Stimulated activated CD4-positive, alpha-beta T cell treated with anti-CD3 and anti-CD28 coated beads, Interleukin-12 subunit alpha, Interleukin-12 subunit beta, amount 100 ng/mL, for 4 hours (primary cell): ENCODE results near the gene IFRD2.
A peak's percentile ranks its signal among the peaks of the same experiment; 100 is the strongest.

Source experiments
- DNase-seq: peaks from one replicate; pipeline ENCODE4 v3.0.0-alpha.2; 2020

Gene IFRD2

GRCh38 chr3:50292159-50293078 is at the start of gene IFRD2:
Gene IFRD2, minus strand, starts transcription at chr3:50292429. Its CDS starts 155 bp downstream, at chr3:50292274.
- DNase-seq, result peak; percentile 92

- no peak for DNase-seq
Observed at GRCh38 chr3:50341537-50341936, 49.3 kb upstream of the IFRD2 start.

GRCh38 chr3:50340448-50341329 is 48.5 kb upstream of the IFRD2 start, which contains the start of gene RASSF1:
Gene RASSF1, minus strand, starts transcription at chr3:50340836. Its CDS starts 31 bp downstream, at chr3:50340805.
- DNase-seq, result peak; percentile 64

- DNase-seq, result no peak
Observed at GRCh38 chr3:50340147-50340447, 47.9 kb upstream of the IFRD2 start.

- DNase-seq, result no peak
Observed at GRCh38 chr3:50339485-50340146, 47.4 kb upstream of the IFRD2 start.

GRCh38 chr3:50338965-50339364 is 46.7 kb upstream of the IFRD2 start:
- no peak for DNase-seq

GRCh38 chr3:50337175-50337861 is 45.1 kb upstream of the IFRD2 start:
- DNase-seq, result peak; percentile 93

GRCh38 chr3:50336452-50337174 is 44.4 kb upstream of the IFRD2 start:
- DNase-seq, result no peak

- no peak for DNase-seq
Observed at GRCh38 chr3:50334339-50335075, 42.3 kb upstream of the IFRD2 start.

GRCh38 chr3:50333744-50334328 is 41.6 kb upstream of the IFRD2 start:
- DNase-seq, result no peak

- DNase-seq, result no peak
Observed at GRCh38 chr3:50331364-50331907, 39.2 kb upstream of the IFRD2 start.

- DNase-seq, result no peak
Observed at GRCh38 chr3:50330330-50330729, 38.1 kb upstream of the IFRD2 start.

- peak; percentile 93 for DNase-seq
Observed at GRCh38 chr3:50327943-50328691, 35.9 kb upstream of the IFRD2 start, which contains the start of gene TUSC2. Gene TUSC2, minus strand, starts transcription at chr3:50328223. Its CDS starts 124 bp downstream, at chr3:50328099.

- DNase-seq, result no peak
Observed at GRCh38 chr3:50327129-50327528, 34.9 kb upstream of the IFRD2 start.

- no peak for DNase-seq
Observed at GRCh38 chr3:50326182-50326541, 33.9 kb upstream of the IFRD2 start.

- no peak for DNase-seq
Observed at GRCh38 chr3:50325497-50326181, 33.4 kb upstream of the IFRD2 start.

GRCh38 chr3:50325113-50325480 is 32.9 kb upstream of the IFRD2 start:
- DNase-seq, result no peak

GRCh38 chr3:50324351-50325112 is 32.3 kb upstream of the IFRD2 start:
- peak; percentile 63 for DNase-seq
